Omental fat pad (tissue), 4 donors: ENCODE results near the gene ODR4. TPM values are rescaled to one million over a fixed set of nuclear protein-coding genes. Genes with fewer than 3 reads are reported as not detected.
"Not testable (repeated sequence)": the region's sequence is repeated elsewhere in the genome, so short reads cannot be mapped to it uniquely, and the experiment has no call there.

Source experiments
- ATAC-seq: fragments of 150-250 bp; one replicate; pipeline ENCODE4 v1.9.1; 2016; ENCODE audit warnings: mild to moderate bottlenecking, moderate library complexity; ENCODE audit not compliant: low FRiP score
- DNase-seq: peaks from one replicate; pipeline ENCODE4 v3.0.0-alpha.2; 2019; ENCODE audit warnings: low spot score
- CTCF ChIP-seq, 3 donors: fragments of 450-650 bp; IDR thresholded peaks; one replicate each; pipeline ENCODE4 v1.5.1; 2016 to 2017; ENCODE audit warnings: antibody characterized with exemption in 3 of 3, mild to moderate bottlenecking in 3 of 3, moderate library complexity in 2 of 3
- total RNA-seq, 4 donors: library from RNA; depleted of rRNA; stranded (reverse); fragments of >200 nt; gene quantifications; one replicate each; pipeline ENCODE4 v1.1.0, GENCODE V29; 2016

Gene ODR4
- 10 to 100 TPM; 16.9 to 20.8 (median 19.2) TPM for total RNA-seq

GRCh38 chr1:186375152-186375928 is at the start of gene ODR4, which contains the start of gene TPR:
ODR4 (plus strand) TSS chr1:186375838; CDS start chr1:186379786, 3,948 bp downstream.
TPR (minus strand) TSS chr1:186375253; CDS start chr1:186375028, 225 bp downstream.
- peak in 1 of 3 donors; percentile 84 for TF ChIP-seq CTCF (IDR thresholded peaks at IDR 0.05)
- ATAC-seq (peak; percentile 99), DNase-seq (peak; percentile 97)

GRCh38 chr1:186326009-186326408 is 49.6 kb upstream of the ODR4 start:
- DNase-seq = no peak
- no peak for ATAC-seq
- no peak for TF ChIP-seq CTCF (IDR thresholded peaks at IDR 0.05)

DNA sequence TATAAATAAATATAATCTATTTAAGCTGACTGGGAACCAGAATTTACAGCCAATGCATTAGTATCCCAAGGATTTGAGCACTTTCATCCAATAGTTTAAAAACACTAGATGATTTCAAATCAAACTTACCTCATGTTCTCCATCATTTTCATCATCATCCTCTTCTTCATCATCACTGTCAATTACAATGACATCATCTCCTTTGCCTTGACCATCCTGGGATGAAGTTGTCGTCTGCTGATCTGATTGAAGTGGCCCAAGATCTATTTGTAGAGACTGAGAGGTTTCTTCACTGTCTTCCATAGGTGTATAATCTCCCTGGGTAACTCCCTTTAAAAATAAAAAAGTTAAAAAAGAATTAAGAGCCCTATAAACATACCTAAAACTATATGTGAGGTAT is 48.3 kb upstream of the ODR4 start:
- DNase-seq (no peak), ATAC-seq (no peak)
- TF ChIP-seq CTCF (IDR thresholded peaks at IDR 0.05) = no peak

DNA sequence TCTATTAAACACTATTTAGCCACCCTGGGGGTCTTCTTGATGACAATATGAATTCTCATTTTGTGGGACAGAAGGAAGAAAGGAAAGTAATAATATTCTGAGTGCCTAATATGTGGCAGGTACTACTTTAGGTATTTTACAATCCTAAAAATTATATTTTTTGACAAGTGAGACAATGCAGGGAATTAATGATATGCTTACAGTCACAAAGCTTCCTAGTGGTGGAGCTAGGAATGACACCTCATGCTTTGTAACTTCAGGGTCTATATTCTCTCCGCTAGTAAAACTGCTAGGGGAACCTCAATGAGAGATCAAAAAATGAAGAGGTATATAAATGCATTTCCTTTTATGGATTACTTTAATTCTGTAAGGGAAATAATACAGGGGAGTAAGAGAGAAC is 44.9 kb upstream of the ODR4 start:
- DNase-seq (no peak), ATAC-seq (no peak)
- no peak for TF ChIP-seq CTCF (IDR thresholded peaks at IDR 0.05)

DNA sequence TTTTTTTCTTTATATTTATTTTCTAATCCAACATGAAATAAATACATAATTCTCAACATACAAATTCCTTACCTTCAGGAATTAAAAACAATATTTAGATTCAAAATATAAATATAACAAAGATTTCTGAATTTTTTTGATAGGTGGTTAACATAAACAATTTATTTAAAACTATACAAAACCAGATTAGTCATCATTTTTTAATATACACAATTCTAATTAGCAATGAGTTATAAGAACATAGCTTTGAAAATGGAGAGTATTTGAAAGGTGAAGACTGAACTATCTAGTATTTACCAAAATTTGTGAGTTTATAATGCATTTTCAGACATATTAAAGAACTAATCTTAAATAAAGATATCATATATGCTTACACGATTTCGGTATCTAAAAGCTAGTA is 38.1 kb upstream of the ODR4 start:
- no peak for ATAC-seq
- no peak for DNase-seq
- TF ChIP-seq CTCF (IDR thresholded peaks at IDR 0.05) = no peak

GRCh38 chr1:186340772-186341171 is 34.9 kb upstream of the ODR4 start:
- TF ChIP-seq CTCF (IDR thresholded peaks at IDR 0.05) = no peak
- ATAC-seq (no peak), DNase-seq (no peak)

DNA sequence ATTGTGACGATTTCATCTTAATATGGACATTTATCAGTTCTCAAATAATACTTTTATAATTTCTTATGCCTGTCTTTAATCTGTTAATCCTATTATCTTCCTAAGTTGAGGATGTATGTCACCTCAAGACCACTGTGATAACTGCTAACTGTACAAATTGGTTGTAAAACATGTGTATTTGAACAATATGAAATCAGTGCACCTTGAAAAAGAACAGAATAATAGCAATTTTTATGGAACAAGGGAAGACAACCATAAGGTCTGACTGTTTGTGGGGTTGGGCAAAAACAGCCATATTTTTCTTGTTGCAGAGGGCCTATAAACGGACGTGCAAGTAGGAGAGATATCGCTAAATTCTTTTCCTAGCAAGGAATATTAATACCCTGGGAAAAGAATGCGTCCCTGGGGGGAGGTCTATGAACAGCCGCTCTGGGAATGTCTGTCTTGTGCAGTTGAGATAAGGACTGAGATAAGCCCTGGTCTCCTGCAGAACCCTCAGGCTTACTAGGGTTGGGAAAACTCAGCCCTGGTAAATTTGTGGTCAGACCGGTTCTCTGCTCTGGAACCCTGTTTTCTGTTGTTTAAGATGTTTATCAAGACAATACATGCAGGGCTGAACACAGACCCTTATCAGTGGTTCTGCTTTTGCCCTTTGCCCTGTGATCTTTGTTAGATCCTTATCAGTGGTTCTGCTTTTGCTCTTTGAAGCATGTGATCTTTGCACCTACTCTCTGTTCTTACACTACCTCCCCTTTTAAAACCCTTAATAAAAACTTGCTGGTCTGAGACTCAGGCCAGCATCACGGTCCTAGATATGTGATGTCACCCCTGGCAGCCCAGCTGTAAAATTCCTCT is 27.6 kb upstream of the ODR4 start:
- not testable (repeated sequence) for ATAC-seq, DNase-seq
